Testis (tissue), 2 donors: ENCODE measurements around the gene MLPH.

ENCODE experiments used
- CTCF ChIP-seq, 3 experiments: fragments of 450-650 bp in 2 of 3; fragments of 200-600 bp in 1 of 3; sonication (generic) in 1 of 3; IDR thresholded peaks; one replicate each; pipeline ENCODE4 v1.5.1; 2016 to 2019; ENCODE audit warnings: antibody characterized with exemption in 3 of 3, mild to moderate bottlenecking in 2 of 3, moderate library complexity in 1 of 3
- POLR2A ChIP-seq: fragments of 450-650 bp; IDR thresholded peaks from one replicate; pipeline ENCODE4 v1.6.1; 2017; ENCODE audit warnings: antibody characterized with exemption, mild to moderate bottlenecking, moderate library complexity

DNA sequence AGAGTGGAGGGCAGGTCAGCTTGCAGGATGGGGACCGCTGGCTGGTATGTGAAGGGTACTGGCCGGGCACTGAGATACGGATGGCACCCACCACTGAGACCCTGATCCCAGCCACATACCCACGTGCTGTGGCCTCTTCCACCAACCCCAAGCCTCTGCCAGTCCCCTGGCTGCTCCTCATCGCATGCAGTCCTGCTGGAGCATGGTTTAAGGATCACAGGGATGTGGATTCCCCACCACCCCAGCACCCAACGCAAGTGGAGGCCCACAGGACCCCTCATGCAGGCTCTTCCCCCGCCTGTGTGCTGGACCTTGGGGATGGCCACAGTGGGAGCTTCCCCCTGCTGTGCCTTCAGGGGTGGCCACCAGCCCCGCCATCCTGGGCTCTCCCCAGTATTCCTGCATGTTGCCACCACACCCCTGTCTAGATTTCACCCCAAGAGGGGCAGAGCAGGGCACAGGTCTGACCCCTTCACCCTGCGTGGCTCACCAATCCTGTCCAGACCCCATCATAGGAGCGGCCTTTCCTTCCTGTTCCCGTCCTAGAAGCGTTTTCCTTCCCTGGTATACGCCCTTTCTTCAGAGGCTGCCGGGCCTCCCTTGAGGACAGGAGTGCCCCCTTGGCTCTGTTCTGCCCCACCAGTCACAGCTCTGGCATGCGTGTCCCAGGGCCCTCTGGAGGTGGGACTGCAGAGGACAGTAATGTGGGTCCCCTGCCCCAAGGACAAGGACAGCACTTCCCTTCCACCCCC is 18.3 kb downstream of the MLPH start:
- TF ChIP-seq CTCF (IDR thresholded peaks at IDR 0.05): no peak
- no peak for TF ChIP-seq POLR2A
